DND-41 (cell line): Measurements from ENCODE around the gene ABHD16A.

Source experiments
- ATAC-seq: fragments of 200-7000 bp; cut with Tn5 transposase; 3 replicates; pipeline ENCODE4 v1.9.1; 2021; ENCODE audit warnings: low read depth; ENCODE audit not compliant: insufficient read depth
- DNase-seq: peaks from one replicate; pipeline ENCODE4 v3.0.0-alpha.2; 2020
- H2AFZ ChIP-seq: 2 replicates; pipeline ENCODE4 v1.6.0; 2012; ENCODE audit warnings: low read depth, low read length
- H3K27ac ChIP-seq: 2 replicates; pipeline ENCODE4 v1.5.1; 2012; ENCODE audit warnings: low read length, inconsistent platforms
- H3K27me3 ChIP-seq: fragments of 200-600 bp; sonication (generic); 2 replicates; pipeline ENCODE4 v1.6.0; 2012; ENCODE audit warnings: low read length, mild to moderate bottlenecking, inconsistent platforms; ENCODE audit not compliant: insufficient read depth, poor library complexity
- H3K36me3 ChIP-seq: 2 replicates; pipeline ENCODE4 v1.5.1; 2012; ENCODE audit warnings: low read length, inconsistent platforms; ENCODE audit not compliant: insufficient read depth
- H3K4me1 ChIP-seq: 2 replicates; pipeline ENCODE4 v1.5.1; 2012; ENCODE audit warnings: mild to moderate bottlenecking, low read length; ENCODE audit not compliant: insufficient read depth
- H3K4me2 ChIP-seq: 2 replicates; pipeline ENCODE4 v1.6.0; 2012; ENCODE audit warnings: mild to moderate bottlenecking, moderate library complexity, low read length, inconsistent platforms; ENCODE audit not compliant: insufficient read depth
- H3K4me3 ChIP-seq, 2 experiments: fragments of 200-600 bp in 1 of 2; shearing (Covaris generic) in 1 of 2; 2 replicates each; pipeline ENCODE4 v1.5.1; 2012 to 2016; ENCODE audit warnings: inconsistent platforms in 2 of 2, low read length in 2 of 2, mild to moderate bottlenecking in 2 of 2, low read depth in 1 of 2, moderate library complexity in 1 of 2
- H3K79me2 ChIP-seq: 2 replicates; pipeline ENCODE4 v1.6.0; 2012; ENCODE audit warnings: low read length, inconsistent platforms; ENCODE audit not compliant: insufficient read depth
- H3K9ac ChIP-seq: 2 replicates; pipeline ENCODE4 v1.6.0; 2012; ENCODE audit warnings: low read depth, mild to moderate bottlenecking, inconsistent platforms, low read length, moderate library complexity
- H3K9me3 ChIP-seq: 2 replicates; pipeline ENCODE4 v1.5.1; 2012; ENCODE audit warnings: low read length, moderate library complexity, mild to moderate bottlenecking, inconsistent platforms; ENCODE audit not compliant: insufficient read depth, severe bottlenecking
- H4K20me1 ChIP-seq: 2 replicates; pipeline ENCODE4 v1.6.0; 2012; ENCODE audit warnings: low read length; ENCODE audit not compliant: insufficient read depth
- EZH2 ChIP-seq: IDR thresholded peaks from 3 replicates; pipeline ENCODE4 v1.6.1; 2012; ENCODE audit warnings: borderline replicate concordance, low read depth, mild to moderate bottlenecking, moderate library complexity, low read length, inconsistent platforms; ENCODE audit not compliant: severe bottlenecking
- TF ChIP-seq, protein P1 (sequence below): IDR thresholded peaks from 2 replicates; pipeline ENCODE4 v1.5.1; 2012; ENCODE audit warnings: borderline replicate concordance, low read length, moderate library complexity, mild to moderate bottlenecking; ENCODE audit not compliant: poor library complexity, severe bottlenecking; ENCODE audit errors: extremely low read depth

The ABHD16A gene

DNA sequence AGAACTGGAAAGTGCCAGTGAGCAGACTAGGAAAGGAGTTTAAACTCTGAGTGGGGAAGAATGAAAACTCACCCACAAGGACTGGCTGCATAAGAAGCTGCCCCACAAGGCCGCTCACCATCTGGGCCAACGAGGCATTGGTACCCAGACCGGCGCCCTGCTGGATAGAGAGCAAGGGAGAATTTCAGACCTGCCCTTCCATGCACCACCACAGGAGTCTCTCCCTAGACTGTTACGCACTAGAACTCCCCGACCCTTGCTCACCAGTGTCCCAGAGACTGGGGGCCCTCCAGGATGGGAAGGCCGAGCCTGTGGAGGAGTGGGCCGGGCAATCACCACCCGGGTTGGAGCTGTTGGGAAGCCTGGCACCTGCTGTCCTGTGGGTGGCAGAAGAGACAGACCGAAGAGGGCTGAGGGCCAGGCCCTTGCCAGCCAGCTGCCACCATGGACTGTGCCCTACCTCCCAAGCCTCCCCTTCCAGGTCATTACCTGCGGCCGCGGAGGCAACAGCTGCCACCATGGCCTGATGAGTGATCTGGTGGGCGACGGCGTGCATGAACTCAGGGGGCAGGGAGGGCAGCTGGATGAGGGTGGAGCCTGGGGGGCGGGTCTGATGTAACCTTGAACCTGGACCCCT lies 59.2 kb downstream of the ABHD16A start:
- Histone ChIP-seq H3K27ac (no peak overlapping the region), H3K4me1 (0 out of 2 replicates have a peak, but pooled peaks cover under 1% of the 10 kb centered on the region), H3K9ac (no peak overlapping the region), H4K20me1 (peaks cover 27% of the 10 kb centered on the region), H3K4me3 (no peak overlapping the region), H3K4me2 (no peak overlapping the region), H3K79me2 (peaks cover 31% of the 10 kb centered on the region), H3K27me3 (no peaks in the 10 kb centered on the region), H3K9me3 (no peaks in the 10 kb centered on the region), H2AFZ (no peak overlapping the region), H3K36me3 (peaks cover 94% of the 10 kb centered on the region)
- ATAC-seq (no peak), DNase-seq (no peak)
- TF ChIP-seq EZH2 = no peak

DNA sequence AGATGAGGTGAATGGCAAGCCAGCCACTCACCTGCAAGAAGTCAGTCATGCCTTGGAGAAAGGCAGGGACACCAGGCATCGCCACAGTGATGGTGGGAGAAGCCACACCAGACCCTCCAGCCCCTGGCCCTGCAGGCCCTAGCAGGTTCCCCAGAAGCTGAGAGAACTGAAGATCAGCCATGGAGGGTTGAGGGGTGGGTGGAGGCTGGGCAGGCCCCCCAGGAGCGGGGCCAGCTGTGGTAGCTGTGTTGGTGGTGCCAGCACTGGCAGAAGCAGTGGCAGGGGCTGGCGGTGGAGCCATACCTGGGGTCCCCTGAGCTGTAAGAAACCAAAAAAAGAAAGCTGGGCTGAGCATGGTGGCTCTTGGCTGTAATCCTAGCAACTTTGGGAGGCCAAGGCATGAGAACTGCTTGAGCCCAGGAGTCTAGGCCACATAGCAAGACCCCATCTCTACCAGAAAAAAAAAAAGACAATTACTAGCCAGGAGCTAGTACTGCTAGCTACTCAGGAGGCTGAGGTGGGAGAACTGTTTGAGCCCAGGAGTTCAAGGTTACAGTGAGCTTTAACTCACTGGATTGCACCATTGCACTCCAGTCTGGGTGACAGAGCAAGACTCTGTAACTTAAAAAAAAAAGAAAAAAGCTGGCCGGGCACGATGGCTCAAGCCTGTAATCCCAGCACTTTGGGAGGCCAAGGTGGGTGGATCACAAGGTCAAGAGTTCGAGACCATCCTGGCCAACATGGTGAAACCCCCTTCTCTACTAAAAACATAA lies 60.1 kb downstream of the ABHD16A start:
- H3K27ac ChIP-seq = no peak overlapping the region
- H3K4me2 ChIP-seq = no peak overlapping the region
- peaks cover 92% of the 10 kb centered on the region for H3K36me3 ChIP-seq
- H3K9me3 ChIP-seq = no peaks in the 10 kb centered on the region
- H3K4me1 ChIP-seq = no peaks in the 10 kb centered on the region
- no peaks in the 10 kb centered on the region for H3K27me3 ChIP-seq
- H3K4me3 ChIP-seq = no peak overlapping the region
- no peak overlapping the region for H3K9ac ChIP-seq
- TF ChIP-seq, protein P1, sequence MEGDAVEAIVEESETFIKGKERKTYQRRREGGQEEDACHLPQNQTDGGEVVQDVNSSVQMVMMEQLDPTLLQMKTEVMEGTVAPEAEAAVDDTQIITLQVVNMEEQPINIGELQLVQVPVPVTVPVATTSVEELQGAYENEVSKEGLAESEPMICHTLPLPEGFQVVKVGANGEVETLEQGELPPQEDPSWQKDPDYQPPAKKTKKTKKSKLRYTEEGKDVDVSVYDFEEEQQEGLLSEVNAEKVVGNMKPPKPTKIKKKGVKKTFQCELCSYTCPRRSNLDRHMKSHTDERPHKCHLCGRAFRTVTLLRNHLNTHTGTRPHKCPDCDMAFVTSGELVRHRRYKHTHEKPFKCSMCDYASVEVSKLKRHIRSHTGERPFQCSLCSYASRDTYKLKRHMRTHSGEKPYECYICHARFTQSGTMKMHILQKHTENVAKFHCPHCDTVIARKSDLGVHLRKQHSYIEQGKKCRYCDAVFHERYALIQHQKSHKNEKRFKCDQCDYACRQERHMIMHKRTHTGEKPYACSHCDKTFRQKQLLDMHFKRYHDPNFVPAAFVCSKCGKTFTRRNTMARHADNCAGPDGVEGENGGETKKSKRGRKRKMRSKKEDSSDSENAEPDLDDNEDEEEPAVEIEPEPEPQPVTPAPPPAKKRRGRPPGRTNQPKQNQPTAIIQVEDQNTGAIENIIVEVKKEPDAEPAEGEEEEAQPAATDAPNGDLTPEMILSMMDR = no peak
- TF ChIP-seq EZH2 = no peak
- H3K79me2 ChIP-seq = peaks cover 22% of the 10 kb centered on the region
- peaks cover 23% of the 10 kb centered on the region for H4K20me1 ChIP-seq
- ATAC-seq = no peak
- DNase-seq = no peak
- no peak overlapping the region for H2AFZ ChIP-seq

DNA sequence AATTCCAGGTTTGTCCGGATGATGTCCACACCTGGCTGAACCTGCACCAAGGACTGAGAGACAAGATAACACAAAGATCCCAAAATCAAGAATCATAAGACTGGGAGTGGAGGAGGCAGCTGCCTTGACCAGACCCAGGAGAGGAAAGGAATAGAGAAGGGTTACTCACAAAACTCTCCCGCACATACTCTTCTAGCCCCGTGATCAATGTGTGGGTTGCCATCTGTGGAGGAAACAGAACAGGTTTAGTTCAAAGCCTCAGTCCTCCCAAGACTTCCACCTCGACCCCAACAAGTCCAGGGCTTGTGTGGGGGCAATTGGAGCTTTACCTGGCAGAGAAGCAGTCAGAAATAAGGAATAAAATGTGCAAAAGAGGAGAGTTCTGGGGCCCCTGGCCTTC lies 61.8 kb downstream of the ABHD16A start:
- peaks cover 93% of the 10 kb centered on the region for H3K36me3 ChIP-seq
- H3K9me3 ChIP-seq = no peaks in the 10 kb centered on the region
- H3K4me1 ChIP-seq = no peaks in the 10 kb centered on the region
- peaks cover 30% of the 10 kb centered on the region for H4K20me1 ChIP-seq
- DNase-seq (no peak), ATAC-seq (no peak)
- H3K27me3 ChIP-seq = no peaks in the 10 kb centered on the region
- peaks cover 12% of the 10 kb centered on the region; the same call in 1 of the 2 replicates for H3K79me2 ChIP-seq
- no peak overlapping the region for H3K27ac ChIP-seq
- no peak overlapping the region for H2AFZ ChIP-seq
- H3K4me3 ChIP-seq = no peak overlapping the region
- TF ChIP-seq, protein P1 = no peak
- no peak for TF ChIP-seq EZH2
- H3K9ac ChIP-seq = no peak overlapping the region
- no peak overlapping the region for H3K4me2 ChIP-seq

DNA sequence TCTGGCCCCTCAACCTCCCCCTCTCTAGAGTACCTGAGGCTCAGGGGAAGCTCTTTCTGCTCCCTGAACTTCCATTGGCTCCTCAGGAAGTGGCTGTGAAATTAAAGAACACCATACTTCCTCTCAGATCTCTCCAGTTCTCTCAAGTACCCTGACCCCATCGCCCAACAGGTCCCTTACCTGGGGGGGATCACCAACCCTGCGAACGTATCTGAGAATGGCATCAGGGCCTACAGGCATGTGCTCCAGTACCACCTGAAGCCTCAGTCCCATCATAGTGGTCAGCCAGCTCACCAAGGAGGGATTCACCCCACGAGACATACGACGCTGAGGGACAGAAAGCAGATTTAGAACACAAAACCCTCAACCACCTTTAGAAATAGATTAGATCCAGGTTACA lies 62.5 kb downstream of the ABHD16A start:
- TF ChIP-seq EZH2 = no peak
- TF ChIP-seq, protein P1 = no peak
- Histone ChIP-seq H3K4me2 (no peak overlapping the region), H3K4me1 (no peaks in the 10 kb centered on the region), H4K20me1 (peaks cover 37% of the 10 kb centered on the region), H3K9ac (no peak overlapping the region), H2AFZ (no peak overlapping the region), H3K27ac (no peak overlapping the region), H3K27me3 (no peaks in the 10 kb centered on the region), H3K79me2 (peaks cover 12% of the 10 kb centered on the region; the same call in 1 of the 2 replicates), H3K4me3 (no peak overlapping the region), H3K9me3 (no peaks in the 10 kb centered on the region), H3K36me3 (peaks cover 93% of the 10 kb centered on the region)
- ATAC-seq = no peak
- DNase-seq = no peak
